ENCODE results near the gene PCDH1. TPM values are rescaled to one million over a fixed set of nuclear protein-coding genes. Genes with fewer than 3 reads are reported as not detected.

The PCDH1 gene
- total and polyA plus RNA-seq, 2 of the 13 experiments (the other 11 are each of a cell fraction or from before 2014, with no cell fraction given): 0.11 to 0.83 TPM

DNA sequence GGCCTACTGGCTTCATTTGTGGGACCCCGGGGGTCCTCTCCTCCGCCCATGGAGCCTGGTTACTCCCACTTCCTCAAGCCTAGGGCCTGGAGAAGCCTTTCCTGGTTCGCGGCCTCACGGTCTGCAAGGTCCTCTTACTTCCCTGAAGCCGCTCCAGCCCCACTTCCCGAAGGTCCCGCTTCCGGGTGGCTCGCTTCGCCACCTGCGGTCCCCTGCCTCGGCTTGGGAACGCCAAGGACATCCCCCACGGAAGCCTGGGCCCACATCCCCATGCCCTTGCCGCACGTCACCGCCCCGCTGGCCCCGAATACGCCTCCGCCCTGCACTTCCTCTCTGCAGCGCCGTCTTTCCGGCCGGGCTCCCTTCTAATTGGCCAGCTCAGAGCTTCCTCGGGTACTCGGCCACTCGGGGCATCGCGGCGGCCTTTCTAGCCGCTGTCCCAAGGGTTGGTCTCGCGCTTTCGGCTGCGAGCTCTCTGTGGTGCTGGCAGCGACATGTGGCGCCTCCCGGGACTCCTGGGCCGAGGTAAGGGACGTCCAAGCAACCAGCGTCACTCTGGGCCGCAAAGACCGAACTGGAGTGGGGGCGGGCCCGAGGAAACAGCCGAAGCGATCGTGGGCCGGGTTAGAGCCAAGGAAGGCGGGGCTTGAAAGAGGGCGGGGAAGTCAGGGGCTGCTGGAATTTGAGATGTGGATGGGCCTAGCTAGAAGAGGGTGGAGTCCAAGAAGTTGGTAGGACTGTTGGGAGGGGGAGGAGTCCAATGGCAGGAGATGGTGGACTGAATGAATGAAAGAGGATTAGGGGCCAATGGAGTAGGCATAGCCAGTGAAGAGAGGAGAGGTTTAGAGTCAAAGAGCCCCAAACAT, 45.5 kb upstream of the PCDH1 start, which contains the start of gene DELE1 (continued):
- TF ChIP-seq, protein P1, sequence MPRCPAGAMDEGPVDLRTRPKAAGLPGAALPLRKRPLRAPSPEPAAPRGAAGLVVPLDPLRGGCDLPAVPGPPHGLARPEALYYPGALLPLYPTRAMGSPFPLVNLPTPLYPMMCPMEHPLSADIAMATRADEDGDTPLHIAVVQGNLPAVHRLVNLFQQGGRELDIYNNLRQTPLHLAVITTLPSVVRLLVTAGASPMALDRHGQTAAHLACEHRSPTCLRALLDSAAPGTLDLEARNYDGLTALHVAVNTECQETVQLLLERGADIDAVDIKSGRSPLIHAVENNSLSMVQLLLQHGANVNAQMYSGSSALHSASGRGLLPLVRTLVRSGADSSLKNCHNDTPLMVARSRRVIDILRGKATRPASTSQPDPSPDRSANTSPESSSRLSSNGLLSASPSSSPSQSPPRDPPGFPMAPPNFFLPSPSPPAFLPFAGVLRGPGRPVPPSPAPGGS (CRISPR knock-in tag; IDR thresholded peaks at IDR 0.05): peak; percentile 90
- TF ChIP-seq KLF13 (CRISPR knock-in tag; IDR thresholded peaks at IDR 0.05) (no peak; the same call in 1 of the 2 replicates), ZNF451 (CRISPR knock-in tag; IDR thresholded peaks at IDR 0.05) (peak; percentile 89), NONO (IDR thresholded peaks at IDR 0.05) (no peak), NONO (CRISPR knock-in tag; conservative IDR thresholded peaks at IDR 0.05) (peak; percentile 35; the same call in 1 of the 2 replicates), ZNF816 (CRISPR knock-in tag; IDR thresholded peaks at IDR 0.05; ENCODE audit: borderline replicate concordance) (no peak), ESRRA (CRISPR knock-in tag; IDR thresholded peaks at IDR 0.05; ENCODE audit: low read depth) (peak; percentile 83), ZNF883 (CRISPR knock-in tag; IDR thresholded peaks at IDR 0.05; ENCODE audit: not compliant biosample characterization) (peak; percentile 75), ATF1 (CRISPR knock-in tag; IDR thresholded peaks at IDR 0.05) (peak; percentile 80; the same call in 1 of the 2 replicates), GATAD1 (CRISPR knock-in tag; IDR thresholded peaks at IDR 0.05) (peak; percentile 88), MEIS2 (CRISPR knock-in tag; IDR thresholded peaks at IDR 0.05) (no peak), ISL2 (CRISPR knock-in tag; IDR thresholded peaks at IDR 0.05) (no peak; the same call in 1 of the 2 replicates), KLF16 (CRISPR knock-in tag; IDR thresholded peaks at IDR 0.05) (peak; percentile 67 to 71; a peak in 3 of 4 replicates)
- TF ChIP-seq, protein P2, sequence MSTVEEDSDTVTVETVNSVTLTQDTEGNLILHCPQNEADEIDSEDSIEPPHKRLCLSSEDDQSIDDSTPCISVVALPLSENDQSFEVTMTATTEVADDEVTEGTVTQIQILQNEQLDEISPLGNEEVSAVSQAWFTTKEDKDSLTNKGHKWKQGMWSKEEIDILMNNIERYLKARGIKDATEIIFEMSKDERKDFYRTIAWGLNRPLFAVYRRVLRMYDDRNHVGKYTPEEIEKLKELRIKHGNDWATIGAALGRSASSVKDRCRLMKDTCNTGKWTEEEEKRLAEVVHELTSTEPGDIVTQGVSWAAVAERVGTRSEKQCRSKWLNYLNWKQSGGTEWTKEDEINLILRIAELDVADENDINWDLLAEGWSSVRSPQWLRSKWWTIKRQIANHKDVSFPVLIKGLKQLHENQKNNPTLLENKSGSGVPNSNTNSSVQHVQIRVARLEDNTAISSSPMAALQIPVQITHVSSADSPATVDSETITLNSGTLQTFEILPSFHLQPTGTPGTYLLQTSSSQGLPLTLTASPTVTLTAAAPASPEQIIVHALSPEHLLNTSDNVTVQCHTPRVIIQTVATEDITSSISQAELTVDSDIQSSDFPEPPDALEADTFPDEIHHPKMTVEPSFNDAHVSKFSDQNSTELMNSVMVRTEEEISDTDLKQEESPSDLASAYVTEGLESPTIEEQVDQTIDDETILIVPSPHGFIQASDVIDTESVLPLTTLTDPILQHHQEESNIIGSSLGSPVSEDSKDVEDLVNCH (CRISPR knock-in tag; IDR thresholded peaks at IDR 0.05): no peak
- TF ChIP-seq, protein P3, sequence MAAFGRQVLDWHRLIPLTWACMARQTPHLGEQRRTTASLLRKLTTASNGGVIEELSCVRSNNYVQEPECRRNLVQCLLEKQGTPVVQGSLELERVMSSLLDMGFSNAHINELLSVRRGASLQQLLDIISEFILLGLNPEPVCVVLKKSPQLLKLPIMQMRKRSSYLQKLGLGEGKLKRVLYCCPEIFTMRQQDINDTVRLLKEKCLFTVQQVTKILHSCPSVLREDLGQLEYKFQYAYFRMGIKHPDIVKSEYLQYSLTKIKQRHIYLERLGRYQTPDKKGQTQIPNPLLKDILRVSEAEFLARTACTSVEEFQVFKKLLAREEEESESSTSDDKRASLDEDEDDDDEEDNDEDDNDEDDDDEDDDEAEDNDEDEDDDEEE (CRISPR knock-in tag; IDR thresholded peaks at IDR 0.05): peak; percentile 84; the same call in 1 of the 2 replicates
- TF ChIP-seq, protein P4, sequence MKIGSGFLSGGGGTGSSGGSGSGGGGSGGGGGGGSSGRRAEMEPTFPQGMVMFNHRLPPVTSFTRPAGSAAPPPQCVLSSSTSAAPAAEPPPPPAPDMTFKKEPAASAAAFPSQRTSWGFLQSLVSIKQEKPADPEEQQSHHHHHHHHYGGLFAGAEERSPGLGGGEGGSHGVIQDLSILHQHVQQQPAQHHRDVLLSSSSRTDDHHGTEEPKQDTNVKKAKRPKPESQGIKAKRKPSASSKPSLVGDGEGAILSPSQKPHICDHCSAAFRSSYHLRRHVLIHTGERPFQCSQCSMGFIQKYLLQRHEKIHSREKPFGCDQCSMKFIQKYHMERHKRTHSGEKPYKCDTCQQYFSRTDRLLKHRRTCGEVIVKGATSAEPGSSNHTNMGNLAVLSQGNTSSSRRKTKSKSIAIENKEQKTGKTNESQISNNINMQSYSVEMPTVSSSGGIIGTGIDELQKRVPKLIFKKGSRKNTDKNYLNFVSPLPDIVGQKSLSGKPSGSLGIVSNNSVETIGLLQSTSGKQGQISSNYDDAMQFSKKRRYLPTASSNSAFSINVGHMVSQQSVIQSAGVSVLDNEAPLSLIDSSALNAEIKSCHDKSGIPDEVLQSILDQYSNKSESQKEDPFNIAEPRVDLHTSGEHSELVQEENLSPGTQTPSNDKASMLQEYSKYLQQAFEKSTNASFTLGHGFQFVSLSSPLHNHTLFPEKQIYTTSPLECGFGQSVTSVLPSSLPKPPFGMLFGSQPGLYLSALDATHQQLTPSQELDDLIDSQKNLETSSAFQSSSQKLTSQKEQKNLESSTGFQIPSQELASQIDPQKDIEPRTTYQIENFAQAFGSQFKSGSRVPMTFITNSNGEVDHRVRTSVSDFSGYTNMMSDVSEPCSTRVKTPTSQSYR (CRISPR knock-in tag; IDR thresholded peaks at IDR 0.05; ENCODE audit: borderline replicate concordance): peak; percentile 16; the same call in 1 of the 2 replicates
- TF ChIP-seq, protein P5, sequence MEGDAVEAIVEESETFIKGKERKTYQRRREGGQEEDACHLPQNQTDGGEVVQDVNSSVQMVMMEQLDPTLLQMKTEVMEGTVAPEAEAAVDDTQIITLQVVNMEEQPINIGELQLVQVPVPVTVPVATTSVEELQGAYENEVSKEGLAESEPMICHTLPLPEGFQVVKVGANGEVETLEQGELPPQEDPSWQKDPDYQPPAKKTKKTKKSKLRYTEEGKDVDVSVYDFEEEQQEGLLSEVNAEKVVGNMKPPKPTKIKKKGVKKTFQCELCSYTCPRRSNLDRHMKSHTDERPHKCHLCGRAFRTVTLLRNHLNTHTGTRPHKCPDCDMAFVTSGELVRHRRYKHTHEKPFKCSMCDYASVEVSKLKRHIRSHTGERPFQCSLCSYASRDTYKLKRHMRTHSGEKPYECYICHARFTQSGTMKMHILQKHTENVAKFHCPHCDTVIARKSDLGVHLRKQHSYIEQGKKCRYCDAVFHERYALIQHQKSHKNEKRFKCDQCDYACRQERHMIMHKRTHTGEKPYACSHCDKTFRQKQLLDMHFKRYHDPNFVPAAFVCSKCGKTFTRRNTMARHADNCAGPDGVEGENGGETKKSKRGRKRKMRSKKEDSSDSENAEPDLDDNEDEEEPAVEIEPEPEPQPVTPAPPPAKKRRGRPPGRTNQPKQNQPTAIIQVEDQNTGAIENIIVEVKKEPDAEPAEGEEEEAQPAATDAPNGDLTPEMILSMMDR (CRISPR knock-in tag; IDR thresholded peaks at IDR 0.05): no peak; the same call in 1 of the 2 replicates
- TF ChIP-seq, protein P6, sequence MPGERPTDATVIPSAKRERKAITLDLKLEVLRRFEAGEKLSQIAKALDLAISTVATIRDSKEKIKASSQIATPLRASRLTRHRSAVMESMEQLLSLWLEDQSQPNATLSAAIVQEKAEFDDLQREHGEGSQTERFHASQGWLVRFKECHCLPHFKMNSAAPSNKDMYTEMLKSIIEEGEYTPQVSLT (CRISPR knock-in tag; IDR thresholded peaks at IDR 0.05; ENCODE audit: borderline replicate concordance, low read depth): peak; percentile 2; the same call in 1 of the 2 replicates
